Heart left ventricle (tissue), 13 donors: Measurements from ENCODE around the gene TTC34.

Experiments used
- POLR2A ChIP-seq, 2 donors: fragments of 450-650 bp; IDR thresholded peaks; one replicate each; pipeline ENCODE4 v1.6.1; 2017; ENCODE audit warnings: antibody characterized with exemption in 2 of 2, mild to moderate bottlenecking in 2 of 2, moderate library complexity in 2 of 2
- TF ChIP-seq, protein P1 (sequence below), 12 donors: fragments of 200-600 bp; sonication (generic) in 4 of 12; IDR thresholded peaks; one replicate each; pipeline versions ENCODE4 v1.5.0 to v1.8.0; 2018 to 2022; ENCODE audit warnings: antibody characterized with exemption in 12 of 12, mild to moderate bottlenecking in 5 of 12
- donor health status: ischemic (EF 13 %, LVEDD 7.1; RV severe dilation, severe dysfunction).
- donor health status: DM: no; HTN: yes; CAD: no.
- donor health status: DM: no; HTN: no; CAD: no.
- donor health status: ischemic (EF 25% LVEDD 6.9; RV normal size, moderate dysfunction).
- donor health status: ischemic (EF 25% LVEDD 5.7; RV mildly dilated, moderate dysfunction).
- donor health status: ischemic (EF 35%, LVEDD 5.7; RV mildly dilated, moderate dysfunction).
- donor health status: nonischemic (EF 11% LVEDD 7.7; RV severe dilation, severe dysfunction).
- donor health status: DM: yes; HTN: yes; CAD: no.
- donor health status: PGD.
- donor health status: ischemic (EF 29% LVEDD 5.4; RV normal size, mild dysfunction).
- donor health status: nonischemic (EF 23%, LVEDD 6.1; RV moderate dilation, normal function).

DNA sequence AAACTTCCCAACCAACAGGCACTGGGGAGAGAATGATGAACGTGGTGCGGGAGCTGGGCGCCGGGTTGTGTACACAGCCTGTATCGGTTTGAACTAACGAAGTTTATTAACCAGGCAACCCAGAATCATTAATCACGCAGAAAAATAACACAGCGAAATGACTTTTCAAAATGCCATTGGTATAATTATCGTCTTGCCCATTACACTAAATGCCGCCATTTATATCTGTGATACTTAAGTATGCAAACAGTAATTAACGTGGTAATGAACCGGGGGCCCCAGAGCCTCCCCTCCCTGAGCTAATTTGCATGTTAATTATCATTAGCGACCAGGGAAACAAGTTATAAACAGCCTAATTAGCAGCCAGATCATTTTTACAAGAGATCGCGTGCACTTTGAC lies 5.1 kb upstream of the TTC34 start:
- TF ChIP-seq, protein P1, sequence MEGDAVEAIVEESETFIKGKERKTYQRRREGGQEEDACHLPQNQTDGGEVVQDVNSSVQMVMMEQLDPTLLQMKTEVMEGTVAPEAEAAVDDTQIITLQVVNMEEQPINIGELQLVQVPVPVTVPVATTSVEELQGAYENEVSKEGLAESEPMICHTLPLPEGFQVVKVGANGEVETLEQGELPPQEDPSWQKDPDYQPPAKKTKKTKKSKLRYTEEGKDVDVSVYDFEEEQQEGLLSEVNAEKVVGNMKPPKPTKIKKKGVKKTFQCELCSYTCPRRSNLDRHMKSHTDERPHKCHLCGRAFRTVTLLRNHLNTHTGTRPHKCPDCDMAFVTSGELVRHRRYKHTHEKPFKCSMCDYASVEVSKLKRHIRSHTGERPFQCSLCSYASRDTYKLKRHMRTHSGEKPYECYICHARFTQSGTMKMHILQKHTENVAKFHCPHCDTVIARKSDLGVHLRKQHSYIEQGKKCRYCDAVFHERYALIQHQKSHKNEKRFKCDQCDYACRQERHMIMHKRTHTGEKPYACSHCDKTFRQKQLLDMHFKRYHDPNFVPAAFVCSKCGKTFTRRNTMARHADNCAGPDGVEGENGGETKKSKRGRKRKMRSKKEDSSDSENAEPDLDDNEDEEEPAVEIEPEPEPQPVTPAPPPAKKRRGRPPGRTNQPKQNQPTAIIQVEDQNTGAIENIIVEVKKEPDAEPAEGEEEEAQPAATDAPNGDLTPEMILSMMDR (IDR thresholded peaks at IDR 0.05), result no peak
- TF ChIP-seq POLR2A (IDR thresholded peaks at IDR 0.05), result no peak
